Fibroblast of lung (primary cell): ENCODE results near the gene EIF5. TPM values are rescaled to one million over a fixed set of nuclear protein-coding genes. Genes with fewer than 3 reads are reported as not detected.

ENCODE experiments used
- DNase-seq, 2 donors: peaks; one replicate each; pipeline versions ENCODE4 v3.0.0 to v3.0.0-alpha.2; 2010; ENCODE audit warnings: low read depth in 2 of 2
- H2AFZ ChIP-seq: 2 replicates; pipeline ENCODE4 v1.5.1; 2012; ENCODE audit warnings: low read length, control low read depth, inconsistent platforms
- H3K27ac ChIP-seq: 2 replicates; pipeline ENCODE4 v1.5.1; 2011; ENCODE audit warnings: low read length, control low read depth; ENCODE audit not compliant: insufficient read depth
- H3K27me3 ChIP-seq: 2 replicates; pipeline ENCODE4 v1.5.1; 2011; ENCODE audit warnings: mild to moderate bottlenecking, low read length; ENCODE audit not compliant: control insufficient read depth, insufficient read depth
- H3K36me3 ChIP-seq: 2 replicates; pipeline ENCODE4 v1.5.1; 2011; ENCODE audit warnings: low read length; ENCODE audit not compliant: control insufficient read depth, insufficient read depth
- H3K4me1 ChIP-seq: 2 replicates; pipeline ENCODE4 v1.5.1; 2011; ENCODE audit warnings: low read length; ENCODE audit not compliant: control insufficient read depth, insufficient read depth; ENCODE audit errors: extremely low read depth
- H3K4me2 ChIP-seq: 2 replicates; pipeline ENCODE4 v1.5.1; 2011; ENCODE audit warnings: low read length, control low read depth; ENCODE audit not compliant: insufficient read depth; ENCODE audit errors: extremely low read depth
- H3K4me3 ChIP-seq, 4 experiments: fragments of 200-600 bp in 1 of 4; sonication (generic) in 1 of 4; replicated peaks in 1 of 4; 2 replicates each; pipeline ENCODE4 v1.5.1; 2011 to 2016; ENCODE audit warnings: low read length in 4 of 4, low read depth in 3 of 4, mild to moderate bottlenecking in 3 of 4, control low read depth in 2 of 4, inconsistent platforms in 1 of 4, mixed read lengths in 1 of 4; ENCODE audit not compliant: insufficient read depth in 1 of 4; ENCODE audit errors: control extremely low read depth in 1 of 4
- H3K79me2 ChIP-seq: 2 replicates; pipeline ENCODE4 v1.5.1; 2012; ENCODE audit warnings: mild to moderate bottlenecking, low read length, inconsistent platforms; ENCODE audit not compliant: control insufficient read depth, insufficient read depth
- H3K9ac ChIP-seq: 2 replicates; pipeline ENCODE4 v1.5.1; 2011; ENCODE audit warnings: mild to moderate bottlenecking, low read length, control low read depth; ENCODE audit not compliant: insufficient read depth
- H3K9me3 ChIP-seq: 2 replicates; pipeline ENCODE4 v1.5.1; 2012; ENCODE audit warnings: low read depth, low read length; ENCODE audit not compliant: control insufficient read depth, insufficient read depth
- H4K20me1 ChIP-seq: 2 replicates; pipeline ENCODE4 v1.5.1; 2011; ENCODE audit warnings: low read length; ENCODE audit not compliant: control insufficient read depth, insufficient read depth; ENCODE audit errors: extremely low read depth
- EZH2 ChIP-seq: IDR thresholded peaks from 2 replicates; pipeline ENCODE4 v1.5.1; 2012; ENCODE audit warnings: low read length, control low read depth, mild to moderate bottlenecking; ENCODE audit errors: missing control alignments
- polyA plus RNA-seq, 2 donors: library from polyadenylated mRNA; depleted of rRNA in 1 of 2; stranded (reverse) in 1 of 2; unstranded in 1 of 2; fragments of >200 nt; gene quantifications; 2 replicates each; pipeline ENCODE4 v1.2.1, GENCODE V29; 2011 to 2012; ENCODE audit warnings: missing spikeins in 1 of 2
- total RNA-seq: library from RNA; depleted of rRNA; stranded (reverse); fragments of >200 nt; gene quantifications from 2 replicates; pipeline ENCODE4 v1.2.1, GENCODE V29; 2014
- TF ChIP-seq, protein P1 (sequence below), 2 donors: IDR thresholded peaks in 1 of 2; conservative IDR thresholded peaks in 1 of 2; 1 replicate in 1 of 2; 2 replicates in 1 of 2; pipeline ENCODE4 v1.5.1; 2011 to 2012; ENCODE audit warnings: low read length in 2 of 2, control low read depth in 1 of 2, inconsistent platforms in 1 of 2, low read depth in 1 of 2, mild to moderate bottlenecking in 1 of 2

EIF5 gene
- total and polyA plus RNA-seq, 2 donors (not counting 1 experiment from before 2014, with no cell fraction given), result 185 to 400 TPM

DNA sequence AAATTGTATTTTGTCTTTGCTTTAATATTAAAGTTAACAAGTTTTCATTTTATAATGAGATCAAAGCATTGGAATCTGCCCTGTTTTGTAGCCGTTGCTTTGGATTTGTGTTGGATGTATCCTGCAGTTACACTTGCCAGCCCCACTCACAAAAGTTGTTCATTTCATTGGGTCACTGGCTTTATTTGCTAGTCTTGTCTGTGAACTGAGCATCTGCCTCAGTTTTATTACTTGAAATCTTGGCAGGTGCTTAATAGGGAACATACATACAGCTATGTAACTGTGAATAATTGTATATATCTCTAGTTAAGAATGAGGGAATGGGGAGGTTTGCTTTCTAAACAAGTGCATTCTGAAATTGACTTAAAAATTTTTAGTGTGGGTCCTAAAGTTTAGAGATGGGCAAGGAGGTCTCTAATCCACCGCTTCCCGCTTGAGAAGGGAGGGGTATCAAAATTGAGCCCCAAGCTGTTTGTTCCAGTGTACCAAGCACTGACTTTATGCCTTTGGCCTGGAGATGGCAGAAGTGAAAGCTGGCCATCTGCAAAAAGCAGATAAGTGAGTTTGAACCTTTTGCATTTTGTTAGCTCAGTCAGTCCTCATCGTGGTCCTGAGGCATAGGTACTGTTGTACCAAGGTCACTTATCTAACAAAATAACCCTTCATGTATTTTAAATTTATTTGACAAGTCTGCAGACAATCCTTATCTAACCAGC lies 9.3 kb downstream of the EIF5 start:
- TF ChIP-seq, protein P1, sequence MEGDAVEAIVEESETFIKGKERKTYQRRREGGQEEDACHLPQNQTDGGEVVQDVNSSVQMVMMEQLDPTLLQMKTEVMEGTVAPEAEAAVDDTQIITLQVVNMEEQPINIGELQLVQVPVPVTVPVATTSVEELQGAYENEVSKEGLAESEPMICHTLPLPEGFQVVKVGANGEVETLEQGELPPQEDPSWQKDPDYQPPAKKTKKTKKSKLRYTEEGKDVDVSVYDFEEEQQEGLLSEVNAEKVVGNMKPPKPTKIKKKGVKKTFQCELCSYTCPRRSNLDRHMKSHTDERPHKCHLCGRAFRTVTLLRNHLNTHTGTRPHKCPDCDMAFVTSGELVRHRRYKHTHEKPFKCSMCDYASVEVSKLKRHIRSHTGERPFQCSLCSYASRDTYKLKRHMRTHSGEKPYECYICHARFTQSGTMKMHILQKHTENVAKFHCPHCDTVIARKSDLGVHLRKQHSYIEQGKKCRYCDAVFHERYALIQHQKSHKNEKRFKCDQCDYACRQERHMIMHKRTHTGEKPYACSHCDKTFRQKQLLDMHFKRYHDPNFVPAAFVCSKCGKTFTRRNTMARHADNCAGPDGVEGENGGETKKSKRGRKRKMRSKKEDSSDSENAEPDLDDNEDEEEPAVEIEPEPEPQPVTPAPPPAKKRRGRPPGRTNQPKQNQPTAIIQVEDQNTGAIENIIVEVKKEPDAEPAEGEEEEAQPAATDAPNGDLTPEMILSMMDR (conservative IDR thresholded peaks at IDR 0.05 in 1 of 2, IDR thresholded peaks at IDR 0.05 in 1 of 2; ENCODE audit: low read depth in 1 of 2, low read length in 2 of 2), result no peak
- TF ChIP-seq EZH2, result no peak
- Histone ChIP-seq H3K79me2 (peaks cover 15% of the 10 kb centered on the region), H2AFZ (no peak overlapping the region), H3K9me3 (no peaks in the 10 kb centered on the region), H3K4me2 (no peak overlapping the region), H3K4me3 (no peak overlapping the region), H3K36me3 (peaks cover 36% of the 10 kb centered on the region), H3K27ac (no peak overlapping the region), H3K27me3 (no peaks in the 10 kb centered on the region), H3K4me1 (no peaks in the 10 kb centered on the region), H3K9ac (no peak overlapping the region), H4K20me1 (no peaks in the 10 kb centered on the region)
- DNase-seq, result no peak

DNA sequence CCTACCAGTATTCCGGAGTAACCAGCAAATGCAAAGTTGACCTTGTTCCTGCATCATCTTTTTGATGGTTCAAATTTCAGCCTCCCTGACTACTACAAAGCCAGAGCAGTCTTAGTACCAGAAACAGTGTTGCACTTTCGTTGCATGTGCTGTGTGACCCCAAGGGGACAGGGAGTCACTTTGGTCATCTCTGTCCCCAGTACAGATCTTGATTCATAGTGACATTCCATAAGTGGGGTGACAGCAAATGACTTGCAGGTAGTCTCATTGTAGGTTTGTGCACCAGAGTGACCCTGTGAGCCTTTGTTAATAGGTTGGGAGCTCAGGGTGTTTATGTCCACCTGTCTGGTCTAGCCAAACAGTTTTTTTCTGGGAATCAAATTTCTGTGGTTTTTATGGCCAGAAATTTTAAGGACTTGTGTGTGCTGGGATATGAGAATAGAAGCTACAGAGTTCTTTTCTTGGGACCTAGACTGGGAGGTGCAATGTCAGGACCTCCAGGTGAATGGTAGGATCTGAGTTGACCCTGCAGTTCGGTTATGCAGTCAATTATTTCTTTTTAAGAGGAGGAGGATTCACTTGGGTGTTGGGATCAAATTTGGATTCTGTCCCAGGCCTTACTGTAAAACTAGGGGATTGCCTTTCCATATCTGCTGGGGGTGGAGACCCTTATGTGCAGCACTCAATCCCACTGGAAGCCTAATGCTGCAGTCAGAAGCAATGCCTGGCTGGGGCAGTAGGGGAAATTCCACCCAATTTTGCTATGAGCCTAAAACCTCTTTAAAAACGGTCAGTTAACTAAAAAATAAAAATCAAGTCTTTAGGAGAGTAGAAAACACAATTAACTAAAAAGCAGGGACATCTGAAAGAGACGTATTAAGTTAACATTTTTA lies 10.1 kb downstream of the EIF5 start:
- TF ChIP-seq EZH2, result no peak
- TF ChIP-seq, protein P1 (conservative IDR thresholded peaks at IDR 0.05 in 1 of 2, IDR thresholded peaks at IDR 0.05 in 1 of 2; ENCODE audit: low read depth in 1 of 2, low read length in 2 of 2), result no peak
- H3K79me2 ChIP-seq, result peaks cover 9% of the 10 kb centered on the region
- H2AFZ ChIP-seq, result no peak overlapping the region
- DNase-seq, result no peak
- no peak overlapping the region for H3K4me2 ChIP-seq
- H4K20me1 ChIP-seq, result no peaks in the 10 kb centered on the region
- H3K27ac ChIP-seq, result no peak overlapping the region
- no peaks in the 10 kb centered on the region for H3K27me3 ChIP-seq
- H3K36me3 ChIP-seq, result peaks cover 29% of the 10 kb centered on the region
- H3K4me1 ChIP-seq, result no peaks in the 10 kb centered on the region
- H3K9me3 ChIP-seq, result no peaks in the 10 kb centered on the region
- H3K4me3 ChIP-seq, result no peak overlapping the region
- H3K9ac ChIP-seq, result no peak overlapping the region

DNA sequence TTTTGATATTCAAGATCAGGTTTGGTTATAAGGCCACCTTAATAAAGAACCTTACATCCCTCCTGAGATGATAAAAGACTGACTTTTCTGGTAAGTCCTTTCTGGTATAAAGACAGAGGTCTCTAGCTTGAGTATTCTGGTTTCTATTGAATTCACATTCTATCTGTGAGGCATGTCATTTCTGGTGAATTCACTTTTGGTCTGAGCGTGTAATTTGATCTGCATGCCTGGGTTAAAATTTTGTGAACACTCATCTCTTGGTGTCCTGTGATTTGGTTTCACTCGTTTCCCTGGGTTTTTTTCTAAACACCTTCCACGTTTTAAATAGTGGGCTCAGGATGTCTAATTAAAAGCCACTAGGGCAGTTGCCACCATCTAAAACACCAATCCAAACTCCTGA lies 12.2 kb downstream of the EIF5 start:
- H3K9me3 ChIP-seq, result no peaks in the 10 kb centered on the region
- no peaks in the 10 kb centered on the region for H3K79me2 ChIP-seq
- no peak for TF ChIP-seq EZH2
- TF ChIP-seq, protein P1 (conservative IDR thresholded peaks at IDR 0.05 in 1 of 2, IDR thresholded peaks at IDR 0.05 in 1 of 2; ENCODE audit: low read depth in 1 of 2, low read length in 2 of 2), result no peak
- no peak overlapping the region for H2AFZ ChIP-seq
- H3K4me2 ChIP-seq, result no peak overlapping the region
- no peak overlapping the region for H3K4me3 ChIP-seq
- no peak overlapping the region for H3K9ac ChIP-seq
- peaks cover 14% of the 10 kb centered on the region for H3K36me3 ChIP-seq
- H3K27me3 ChIP-seq, result no peaks in the 10 kb centered on the region
- no peak overlapping the region for H3K27ac ChIP-seq
- H3K4me1 ChIP-seq, result no peaks in the 10 kb centered on the region
- H4K20me1 ChIP-seq, result no peaks in the 10 kb centered on the region
- DNase-seq, result peak in 1 of 2 donors; percentile 37
